Measurements from ENCODE around the gene BCAS3. TPM values are rescaled to one million over a fixed set of nuclear protein-coding genes. Genes with fewer than 3 reads are reported as not detected.

Gene BCAS3
- total RNA-seq, 2 donors from 2014 or later: 28.0 to 37.7 TPM

- no peaks in the 10 kb centered on the region for H3K4me1 Mint-ChIP-seq
- Histone ChIP-seq H3K27me3 (ENCODE audit: control insufficient read depth, insufficient read depth, low read length, poor library complexity, severe bottlenecking) (no peaks in the 10 kb centered on the region), H3K27ac (ENCODE audit: low read depth, low read length) (no peak overlapping the region), H3K4me1 (ENCODE audit: control insufficient read depth, insufficient read depth, low read length) (no peaks in the 10 kb centered on the region), H3K9me3 (ENCODE audit: control insufficient read depth, low read length) (no peaks in the 10 kb centered on the region), H3K36me3 (ENCODE audit: control insufficient read depth, insufficient read depth, low read length) (no peaks in the 10 kb centered on the region), H3K9ac (ENCODE audit: extremely low read depth, low read length, poor library complexity, severe bottlenecking) (no peak overlapping the region), H3K4me3 (ENCODE audit: low read length) (no peak overlapping the region)
- H3K27me3 Mint-ChIP-seq (ENCODE audit: insufficient read depth): no peaks in the 10 kb centered on the region
- no peaks in the 10 kb centered on the region for H3K9me3 Mint-ChIP-seq
- TF ChIP-seq CTCF (conservative IDR thresholded peaks at IDR 0.05): no peak
- H3K27ac Mint-ChIP-seq: no peak overlapping the region
- DNase-seq: no peak
- H3K36me3 Mint-ChIP-seq (ENCODE audit: low read depth): peaks cover 8% of the 10 kb centered on the region
- no peak overlapping the region for H3K4me3 Mint-ChIP-seq
Measured at GRCh38 chr17:60959696-60960095, 282.0 kb downstream of the BCAS3 start.

GRCh38 chr17:60960398-60961065 is 282.9 kb downstream of the BCAS3 start:
- Mint-ChIP-seq H3K36me3 (ENCODE audit: low read depth) (peaks cover 8% of the 10 kb centered on the region), H3K4me1 (no peaks in the 10 kb centered on the region), H3K27me3 (ENCODE audit: insufficient read depth) (no peaks in the 10 kb centered on the region), H3K4me3 (no peak overlapping the region), H3K9me3 (no peaks in the 10 kb centered on the region), H3K27ac (no peak overlapping the region)
- 93 to 100% methylated on average over 3 of the region's 3 CpGs for WGBS, 2 experiments (ENCODE audit: insufficient coverage in 1 of 2, insufficient read length in 1 of 2)
- Histone ChIP-seq H3K9me3 (ENCODE audit: control insufficient read depth, low read length) (no peaks in the 10 kb centered on the region), H3K4me1 (ENCODE audit: control insufficient read depth, insufficient read depth, low read length) (no peaks in the 10 kb centered on the region), H3K27ac (ENCODE audit: low read depth, low read length) (no peak overlapping the region), H3K9ac (ENCODE audit: extremely low read depth, low read length, poor library complexity, severe bottlenecking) (no peak overlapping the region), H3K36me3 (ENCODE audit: control insufficient read depth, insufficient read depth, low read length) (no peaks in the 10 kb centered on the region), H3K27me3 (ENCODE audit: control insufficient read depth, insufficient read depth, low read length, poor library complexity, severe bottlenecking) (no peaks in the 10 kb centered on the region), H3K4me3 (ENCODE audit: low read length) (no peak overlapping the region)
- no peak for DNase-seq
- no peak for TF ChIP-seq CTCF (conservative IDR thresholded peaks at IDR 0.05)

GRCh38 chr17:60964160-60964559 is 286.5 kb downstream of the BCAS3 start:
- TF ChIP-seq CTCF (conservative IDR thresholded peaks at IDR 0.05): no peak
- H3K4me1 ChIP-seq (ENCODE audit: control insufficient read depth, insufficient read depth, low read length): no peaks in the 10 kb centered on the region

More at GRCh38 chr17:60964160-60964559, 286.5 kb downstream of the BCAS3 start:
- no peaks in the 10 kb centered on the region for H3K27me3 ChIP-seq (ENCODE audit: control insufficient read depth, insufficient read depth, low read length, poor library complexity, severe bottlenecking)
- no peaks in the 10 kb centered on the region for H3K9me3 ChIP-seq (ENCODE audit: control insufficient read depth, low read length)
- no peaks in the 10 kb centered on the region for H3K9me3 Mint-ChIP-seq
- H3K27me3 Mint-ChIP-seq (ENCODE audit: insufficient read depth): no peaks in the 10 kb centered on the region
- H3K4me3 Mint-ChIP-seq: no peak overlapping the region
- no peak overlapping the region for H3K4me3 ChIP-seq (ENCODE audit: low read length)
- no peak for DNase-seq
- no peaks in the 10 kb centered on the region for H3K36me3 ChIP-seq (ENCODE audit: control insufficient read depth, insufficient read depth, low read length)
- H3K4me1 Mint-ChIP-seq: no peaks in the 10 kb centered on the region
- no peak overlapping the region for H3K9ac ChIP-seq (ENCODE audit: extremely low read depth, low read length, poor library complexity, severe bottlenecking)
- H3K36me3 Mint-ChIP-seq (ENCODE audit: low read depth): peaks cover 8% of the 10 kb centered on the region
- no peak overlapping the region for H3K27ac Mint-ChIP-seq
- WGBS, 2 experiments (ENCODE audit: insufficient coverage in 1 of 2, insufficient read length in 1 of 2): 90 to 100% methylated on average over 1 to 2 of the region's 2 CpGs
- H3K27ac ChIP-seq (ENCODE audit: low read depth, low read length): no peak overlapping the region
